ENCODE measurements around the gene FCF1.

The FCF1 gene, protein sequence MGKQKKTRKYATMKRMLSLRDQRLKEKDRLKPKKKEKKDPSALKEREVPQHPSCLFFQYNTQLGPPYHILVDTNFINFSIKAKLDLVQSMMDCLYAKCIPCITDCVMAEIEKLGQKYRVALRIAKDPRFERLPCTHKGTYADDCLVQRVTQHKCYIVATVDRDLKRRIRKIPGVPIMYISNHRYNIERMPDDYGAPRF

DNA sequence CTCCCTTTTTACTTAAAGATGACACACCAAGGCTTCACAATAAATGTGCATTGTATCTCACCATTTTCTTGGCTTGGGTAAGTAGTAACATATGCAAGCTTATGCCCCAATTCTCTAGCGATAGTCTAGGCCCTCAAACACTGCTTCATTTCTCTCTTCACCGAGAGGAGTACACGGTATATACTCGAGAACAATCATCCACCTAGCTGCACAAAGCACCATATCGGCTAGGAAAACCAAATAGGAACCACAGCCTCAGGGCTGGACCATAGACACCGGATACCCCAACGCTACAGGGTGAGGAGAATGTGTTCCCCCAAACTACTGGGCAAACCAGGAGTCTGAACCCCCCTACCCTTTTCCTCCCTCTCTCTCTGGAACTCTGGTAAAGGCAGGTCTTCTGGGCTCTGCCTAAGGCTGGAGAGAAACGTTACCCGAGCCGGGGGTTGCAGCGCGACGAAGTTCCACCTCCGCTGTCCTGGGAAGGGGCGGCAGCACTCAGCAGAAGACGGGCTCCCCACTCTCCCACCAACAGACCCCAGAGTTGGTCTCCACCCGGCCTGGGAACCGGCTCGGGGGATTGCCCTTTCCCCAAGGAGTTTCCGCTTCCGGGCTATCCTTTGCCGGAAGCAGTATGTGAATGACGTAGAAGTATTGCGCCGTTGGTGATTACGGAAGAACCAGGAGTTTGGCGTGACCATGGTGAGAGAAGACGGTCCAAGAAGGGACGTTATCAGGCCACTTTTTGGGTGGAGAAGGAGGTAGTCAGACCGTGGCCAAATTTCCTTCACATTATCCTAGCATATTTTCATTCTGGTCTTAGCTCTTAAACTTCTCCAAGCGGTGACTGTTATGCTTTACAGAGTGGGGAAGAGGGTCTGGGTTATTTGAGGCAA lies at the start of gene FCF1, which contains the start of gene AREL1:
TSS of gene FCF1 (plus strand) at position 646 of the 896 bp plus-strand sequence. CDS start at position 700, 54 bp downstream.
TSS of gene AREL1 (minus strand) at position 582 of the 896 bp plus-strand sequence. CDS start 27,465 bp downstream, outside the sequence.
- DNase-seq, result peak; percentile 84

- DNase-seq, result no peak
These were observed 49.1 kb upstream of the FCF1 start for GRCh38 chr14:74663884-74664283.

- no peak for DNase-seq
These were observed 48.2 kb upstream of the FCF1 start for GRCh38 chr14:74664717-74665116.

GRCh38 chr14:74667758-74668157 lies 45.2 kb upstream of the FCF1 start:
- no peak for DNase-seq

GRCh38 chr14:74669256-74669655 lies 43.7 kb upstream of the FCF1 start:
- DNase-seq, result no peak

- no peak for DNase-seq
These were observed 43.1 kb upstream of the FCF1 start for GRCh38 chr14:74669846-74670245.

DNA sequence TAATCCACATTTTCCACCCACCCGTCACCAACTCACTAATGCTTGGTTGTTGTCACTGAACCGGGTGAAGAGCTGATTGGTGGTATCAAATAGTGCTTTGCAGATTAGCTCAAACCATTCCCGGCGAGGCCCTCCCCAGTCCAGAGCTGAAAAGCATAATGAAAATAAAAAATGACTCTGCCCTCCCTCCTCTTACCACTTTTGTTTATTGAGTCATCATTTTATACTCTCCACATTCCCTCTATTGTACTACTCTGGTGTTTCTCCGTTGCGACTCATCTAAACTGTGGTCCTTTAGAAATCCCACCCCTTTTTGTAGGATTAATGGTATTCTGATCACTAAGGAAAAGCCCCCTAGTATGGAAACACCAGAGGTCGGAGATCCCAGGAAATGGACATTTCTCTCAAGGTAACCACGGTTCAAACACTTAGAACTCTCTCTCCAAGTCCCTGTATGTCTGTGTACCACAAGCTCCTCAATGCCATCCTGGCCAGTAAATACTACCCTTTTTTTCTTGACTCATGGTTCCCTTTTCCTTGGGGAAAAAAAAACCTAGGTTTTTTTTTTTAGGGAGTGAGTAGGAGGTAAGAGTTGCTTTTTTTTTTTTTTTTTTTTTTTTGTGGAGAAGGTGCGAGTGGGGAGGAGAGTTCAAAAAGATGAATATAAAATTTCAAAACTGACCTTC lies 42.1 kb upstream of the FCF1 start:
- DNase-seq, result no peak

DNA sequence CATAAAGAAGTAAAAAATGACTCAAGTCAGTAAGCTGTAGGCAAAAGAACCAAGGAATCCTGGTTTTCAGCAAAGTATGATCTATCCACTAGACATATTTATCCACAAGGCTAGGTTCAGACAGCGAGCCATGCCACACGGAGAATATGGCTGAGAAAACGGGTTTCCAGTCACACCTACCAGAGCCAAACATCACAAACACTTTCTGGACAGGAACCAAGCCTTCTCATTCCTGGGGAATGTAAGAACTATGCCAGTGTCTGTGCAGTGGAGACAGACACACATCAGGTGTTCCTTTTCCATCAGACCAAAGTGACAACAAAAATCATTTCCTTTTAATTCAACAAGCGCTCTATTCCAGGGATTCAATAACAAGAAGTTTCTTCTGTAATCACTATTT lies 41.2 kb upstream of the FCF1 start:
- no peak for DNase-seq

DNA sequence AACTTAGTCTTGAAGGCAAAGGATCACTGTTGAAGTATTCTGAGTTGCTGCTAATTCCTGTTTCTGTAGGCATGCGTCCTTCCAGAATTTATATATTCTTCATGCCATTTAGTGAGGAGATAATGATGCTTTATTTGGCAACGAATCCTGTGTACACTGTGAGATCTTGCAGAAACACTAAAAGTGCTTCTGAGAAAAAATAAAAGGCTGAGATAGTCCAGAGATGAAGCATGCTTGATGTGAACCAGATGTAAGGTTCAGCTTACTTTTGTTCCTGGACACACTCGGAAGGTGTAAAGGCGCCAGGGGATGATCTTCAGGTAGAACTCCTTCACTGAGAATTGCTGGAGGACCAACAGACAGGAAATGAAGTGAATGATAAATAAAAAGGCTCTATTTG lies 39.2 kb upstream of the FCF1 start:
- DNase-seq, result no peak

- no peak for DNase-seq
These were observed 37.7 kb upstream of the FCF1 start for GRCh38 chr14:74675219-74675618.

DNA sequence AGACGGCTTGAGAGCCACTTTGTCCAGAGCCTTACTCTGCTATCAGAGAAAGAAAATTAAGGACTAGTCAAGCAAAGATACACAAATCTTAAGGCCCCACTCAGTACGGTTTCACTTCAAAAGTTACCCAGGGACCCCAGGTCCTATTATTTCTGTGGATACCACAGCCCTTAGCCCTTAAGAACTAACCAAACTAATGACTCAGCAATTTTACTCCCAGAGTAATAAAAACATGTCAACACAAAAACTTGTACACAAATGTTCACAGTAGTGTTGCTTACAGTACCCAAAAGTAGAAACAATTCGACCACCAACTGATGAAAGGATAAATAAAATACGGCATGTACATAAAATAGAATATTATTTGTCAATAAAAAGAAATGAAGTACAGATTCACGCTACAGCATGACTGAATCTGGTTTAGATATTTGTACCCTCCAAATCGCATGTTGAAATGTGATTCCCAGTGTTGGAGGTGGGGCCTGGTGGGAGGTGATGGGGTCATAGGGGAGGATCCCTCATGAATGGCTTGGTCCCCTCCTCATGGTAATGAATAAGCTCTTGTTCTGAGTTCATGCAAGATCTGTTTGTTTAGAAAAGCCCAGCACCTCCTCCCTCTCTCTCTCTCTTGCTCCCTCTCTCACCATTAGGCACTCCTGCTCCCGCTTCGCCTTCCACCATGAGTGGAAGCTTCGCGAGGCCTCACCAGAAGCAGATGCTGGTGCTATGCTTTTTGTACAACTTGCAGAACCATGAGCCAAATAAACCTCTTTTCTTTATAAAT lies 30.6 kb upstream of the FCF1 start:
- no peak for DNase-seq

GRCh38 chr14:74683406-74683805 lies 29.5 kb upstream of the FCF1 start:
- no peak for DNase-seq

GRCh38 chr14:74684434-74684833 lies 28.5 kb upstream of the FCF1 start:
- peak; percentile 42 for DNase-seq

DNA sequence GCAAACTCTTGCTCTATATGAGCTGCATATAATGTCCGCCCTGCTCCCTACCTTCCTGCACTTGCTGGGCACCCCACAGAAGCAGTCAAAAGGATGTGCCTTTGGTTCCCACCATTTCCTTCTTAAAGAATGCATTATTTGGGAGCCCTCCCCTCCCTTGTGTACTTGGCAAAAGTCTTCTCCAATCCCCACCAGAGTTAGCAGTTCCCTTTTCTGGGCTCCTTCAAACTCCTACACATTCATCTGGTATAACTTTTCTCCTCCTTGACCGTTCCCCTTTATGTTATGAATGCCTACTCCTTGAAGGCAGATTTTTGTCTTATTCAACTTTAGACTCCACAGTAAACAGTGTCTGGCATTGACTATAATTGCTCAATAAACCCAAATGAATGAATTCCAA lies 27.9 kb upstream of the FCF1 start:
- no peak for DNase-seq

DNA sequence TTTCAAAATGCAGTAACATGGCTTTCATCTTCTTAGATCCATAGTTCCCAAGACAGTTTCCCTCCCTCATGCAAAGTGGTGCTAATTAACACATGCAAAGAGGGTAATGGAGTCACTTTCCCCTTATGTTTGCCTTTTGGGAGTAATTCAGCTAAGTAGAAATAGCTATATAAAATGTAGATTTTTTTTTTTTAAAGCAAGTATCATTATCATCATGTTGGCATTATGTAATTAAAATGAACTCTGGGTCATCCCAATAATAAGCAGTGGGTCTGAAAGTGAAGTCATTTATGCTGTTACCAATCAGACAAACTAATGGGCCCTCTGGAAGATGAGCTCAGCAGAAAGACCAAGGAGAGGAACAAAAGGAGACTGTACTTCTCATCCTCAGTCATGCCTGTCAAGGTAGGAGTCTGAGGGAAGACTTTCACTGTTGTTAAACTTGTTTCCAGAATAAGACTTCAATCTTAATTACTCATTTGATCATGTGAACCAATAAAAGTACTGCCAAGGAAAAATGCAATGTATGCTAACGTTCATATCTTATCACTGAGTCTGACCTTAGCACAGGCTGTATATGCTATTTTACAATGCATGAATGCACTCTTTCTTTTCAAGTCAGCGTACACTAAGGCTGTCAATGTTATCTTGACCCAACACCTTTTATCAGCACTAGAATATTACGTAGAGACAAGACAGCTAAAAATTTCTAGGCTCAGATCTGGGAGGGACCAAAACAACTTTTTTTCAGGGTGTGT lies 26.8 kb upstream of the FCF1 start:
- no peak for DNase-seq

GRCh38 chr14:74691456-74691855 lies 21.5 kb upstream of the FCF1 start:
- DNase-seq, result no peak

DNA sequence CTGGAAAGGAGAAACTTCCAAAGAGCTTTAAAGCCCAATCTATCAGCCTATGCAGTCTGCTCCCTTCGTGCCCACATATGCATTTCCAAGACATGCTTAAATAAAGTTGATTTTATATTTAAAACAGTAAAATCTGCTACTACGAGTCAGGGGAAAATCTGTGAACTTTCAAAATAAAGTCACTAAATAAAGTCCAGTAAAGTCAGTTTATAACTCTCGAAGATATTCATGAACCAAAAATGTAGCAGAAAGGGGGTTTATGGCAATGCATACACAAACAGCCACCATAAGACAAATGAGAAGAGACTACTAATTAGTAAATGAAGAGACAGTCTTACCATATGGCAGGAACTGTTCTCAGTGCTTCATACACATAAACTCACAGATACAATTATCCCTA lies 19.8 kb upstream of the FCF1 start:
- no peak for DNase-seq

DNA sequence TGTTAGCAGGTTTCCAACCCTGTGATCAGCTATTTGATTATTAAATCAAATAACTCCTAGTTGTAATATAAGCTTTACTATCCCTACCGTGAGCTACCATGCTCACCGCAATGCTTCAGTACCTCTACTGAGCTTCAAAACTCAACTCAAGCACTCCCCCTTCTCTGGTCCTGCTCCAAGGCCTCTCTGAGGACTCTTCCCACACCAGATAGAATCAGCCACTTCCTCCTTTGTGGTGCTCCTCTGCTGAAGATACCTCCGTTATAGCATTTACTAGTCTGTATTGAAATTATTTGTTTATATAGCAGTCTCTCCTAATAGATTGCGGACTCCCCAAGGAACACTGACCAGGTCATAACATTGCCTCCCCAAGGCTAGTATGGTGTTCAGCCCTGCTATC lies 17.5 kb upstream of the FCF1 start:
- DNase-seq, result no peak

DNA sequence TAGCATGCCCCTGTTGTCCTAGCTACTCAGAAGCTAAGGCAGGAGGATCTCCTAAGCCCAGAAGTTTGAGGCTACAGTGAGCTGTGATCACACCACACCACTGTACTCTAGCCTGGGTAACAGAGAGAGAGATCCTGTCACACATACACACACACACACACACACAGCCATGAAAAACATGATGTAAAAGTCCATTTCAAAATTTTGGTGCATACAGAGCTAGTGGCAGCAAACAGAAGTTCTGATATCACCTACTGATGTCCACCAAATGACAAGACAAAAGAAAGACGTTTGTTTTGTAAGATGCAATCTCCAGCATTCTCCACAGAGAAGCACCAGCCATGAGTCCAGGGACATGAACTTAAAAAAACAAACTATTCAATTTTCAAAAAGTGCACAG lies 15.9 kb upstream of the FCF1 start:
- DNase-seq, result no peak

- no peak for DNase-seq
These were observed 15.4 kb upstream of the FCF1 start for GRCh38 chr14:74697543-74697942.

GRCh38 chr14:74697976-74698375 lies 15.0 kb upstream of the FCF1 start:
- DNase-seq, result no peak

GRCh38 chr14:74698465-74698864 lies 14.5 kb upstream of the FCF1 start:
- no peak for DNase-seq
